SK-MEL-5 (cell line): ENCODE data around the gene RCAN1. TPM values are rescaled to one million over a fixed set of nuclear protein-coding genes. Genes with fewer than 3 reads are reported as not detected.
A peak's percentile ranks its signal among the peaks of the same experiment; 100 is the strongest.
"Not testable (repeated sequence)": the region's sequence is repeated elsewhere in the genome, so short reads cannot be mapped to it uniquely, and the experiment has no call there.

Experiments used
- DNase-seq: peaks from one replicate; pipeline ENCODE4 v3.0.0-alpha.2; 2016; ENCODE audit warnings: low read depth, low spot score
- in situ Hi-C: cut with HindIII; loops from 2 replicates; pipeline ENCODE4 v1.10.0; 2016; ENCODE audit warnings: low sequenced_read_pairs, high pct_unique_total_duplicates, low pct_unique_long_range_greater_than_20kb
- total RNA-seq: library from RNA; depleted of rRNA; stranded (reverse); fragments of >200 nt; shearing (Covaris generic); gene quantifications from 2 replicates; pipeline ENCODE4 v1.2.3, GENCODE V29; 2014

RCAN1 gene
- total RNA-seq, 1 experiment from 2014 or later, result 55.0 TPM

- in situ Hi-C loops, result no loop called here
- DNase-seq, result no peak
Observed at GRCh38 chr21:34589511-34590282, 25.2 kb downstream of the RCAN1 start.

GRCh38 chr21:34583926-34584563 is 30.9 kb downstream of the RCAN1 start:
- in situ Hi-C loops, result no loop called here
- DNase-seq, result peak; percentile 16

- in situ Hi-C loops, result no loop called here
- peak; percentile 85 for DNase-seq
Observed at GRCh38 chr21:34582506-34583150, 32.3 kb downstream of the RCAN1 start.

DNA sequence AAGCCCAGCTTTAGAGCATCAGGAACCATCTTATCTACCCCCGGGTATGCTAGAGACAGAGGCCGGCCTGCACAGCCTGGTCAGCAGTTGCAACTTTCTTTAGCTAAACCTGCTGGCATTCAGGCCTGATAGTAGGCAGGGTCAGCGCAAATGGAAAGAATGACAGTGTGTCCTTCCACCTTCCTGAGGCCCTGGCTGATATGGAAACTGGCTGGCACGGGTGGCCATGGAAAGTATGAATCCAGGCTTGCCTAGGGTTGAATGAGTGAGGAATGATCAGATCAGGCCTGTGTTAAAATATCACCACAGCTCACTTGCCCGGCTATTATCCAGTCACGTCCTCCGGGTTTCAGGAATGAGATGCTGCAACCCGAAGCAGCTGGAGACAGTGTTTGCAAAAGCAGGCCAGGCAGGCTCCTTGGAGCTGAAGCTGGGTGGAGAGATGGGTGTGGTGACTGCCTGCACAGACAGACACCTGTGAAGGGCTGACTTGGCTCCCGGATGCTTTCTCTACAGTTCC is 34.7 kb downstream of the RCAN1 start:
- in situ Hi-C loops, result no loop called here
- DNase-seq, result no peak

- no peak for DNase-seq
- in situ Hi-C loops, result no loop called here
Observed at GRCh38 chr21:34579411-34579810, 35.5 kb downstream of the RCAN1 start.

- in situ Hi-C loops, result no loop called here
- no peak for DNase-seq
Observed at GRCh38 chr21:34576041-34576511, 38.8 kb downstream of the RCAN1 start.

- in situ Hi-C loops, result no loop called here
- DNase-seq, result no peak
Observed at GRCh38 chr21:34574601-34575529, 40.0 kb downstream of the RCAN1 start.

DNA sequence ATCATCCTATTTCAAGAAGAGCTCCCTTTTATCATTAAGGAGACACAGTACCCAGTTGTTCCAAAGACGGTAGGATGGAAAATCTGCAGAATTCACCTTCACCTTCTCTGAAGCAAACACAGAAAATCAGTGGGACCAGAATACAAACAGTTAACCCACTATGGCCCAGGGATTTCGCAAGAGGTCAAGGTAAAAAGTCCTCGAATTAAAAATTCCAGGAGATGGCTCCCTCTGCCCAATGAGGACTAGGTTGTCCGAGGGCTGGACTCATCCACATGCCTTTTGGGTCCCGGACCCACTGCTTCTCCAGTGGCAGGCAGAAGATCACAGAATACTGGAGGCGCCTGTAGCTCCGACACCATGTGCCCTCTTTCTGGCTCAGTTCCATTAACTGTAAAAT is 42.9 kb downstream of the RCAN1 start:
- in situ Hi-C loops, result no loop called here
- DNase-seq, result no peak

DNA sequence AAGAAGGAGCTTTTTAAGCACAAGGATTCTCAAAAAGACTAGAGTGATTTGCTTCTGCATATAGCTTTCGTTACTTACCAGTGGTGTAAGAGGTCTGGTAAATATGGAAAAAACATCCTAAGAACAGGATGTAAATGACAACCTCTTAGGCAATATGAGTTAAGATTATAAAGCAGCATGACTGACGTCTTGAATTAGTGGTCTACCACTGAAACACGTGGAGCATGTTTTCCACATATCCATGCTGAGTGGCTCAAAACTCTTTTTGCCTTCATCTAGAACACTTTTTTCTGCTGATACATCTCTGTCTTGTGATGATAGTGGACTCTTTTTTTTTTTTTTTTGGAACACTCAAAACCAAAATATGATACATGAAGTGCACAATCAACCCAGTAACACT is 44.6 kb downstream of the RCAN1 start:
- in situ Hi-C loops, result no loop called here
- no peak for DNase-seq

DNA sequence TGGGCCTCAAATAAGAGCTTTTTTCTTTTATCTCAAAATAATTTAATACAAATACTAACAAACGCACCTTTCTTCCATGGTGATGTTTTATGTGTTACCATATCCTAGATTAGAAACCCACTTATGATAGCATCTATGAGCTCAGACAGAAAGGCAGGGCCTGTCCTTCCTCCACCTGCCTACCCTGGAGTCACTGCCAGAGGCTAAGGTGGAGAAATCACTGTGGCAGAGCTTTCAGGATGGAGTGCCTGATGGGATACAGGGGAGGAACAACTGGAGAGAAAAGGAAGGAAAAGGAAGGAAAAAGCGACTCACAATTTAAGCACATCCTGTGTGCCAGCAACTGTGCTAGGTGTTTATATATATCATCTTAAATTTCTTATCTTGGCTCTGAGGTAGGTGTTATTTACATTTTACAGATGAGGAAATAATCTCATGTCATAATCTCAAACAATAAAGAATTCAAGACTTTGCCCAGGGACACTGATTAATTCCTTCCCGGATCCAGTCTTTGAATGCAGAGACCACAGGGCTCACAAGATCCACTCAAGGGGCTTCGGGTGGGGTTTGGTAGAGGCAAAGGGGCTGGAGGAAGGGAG is 45.4 kb downstream of the RCAN1 start:
- DNase-seq, result no peak
- in situ Hi-C loops, result no loop called here

GRCh38 chr21:34568801-34569200 is 46.1 kb downstream of the RCAN1 start:
- in situ Hi-C loops, DNase-seq: not testable (repeated sequence)

DNA sequence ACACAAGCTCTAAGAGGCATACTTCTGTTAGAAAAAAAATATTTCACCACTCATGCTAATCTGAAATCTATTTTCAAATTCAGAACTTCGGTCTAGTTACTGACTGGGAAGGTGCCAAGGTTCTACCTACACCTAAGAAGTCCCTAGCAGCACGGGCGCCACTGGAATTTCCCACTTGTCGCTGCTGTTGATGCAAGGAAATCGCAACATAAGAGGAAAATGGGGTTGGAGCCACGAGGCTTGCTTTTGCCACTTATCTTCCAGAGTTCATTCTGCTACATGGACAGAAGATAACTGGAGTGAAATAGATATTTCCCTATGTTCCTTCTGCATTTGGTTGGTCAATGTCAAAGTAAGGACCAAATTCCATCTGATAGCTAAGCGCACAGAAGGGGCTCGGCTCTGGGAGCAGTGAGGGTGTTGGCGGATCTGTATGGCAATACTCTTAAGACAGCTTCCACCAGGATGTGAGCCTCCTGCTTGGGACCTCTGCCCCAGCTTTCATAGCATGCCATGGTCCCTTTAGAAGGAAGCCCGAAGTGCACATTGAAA is 47.2 kb downstream of the RCAN1 start:
- in situ Hi-C loops, result no loop called here

GRCh38 chr21:34565238-34565637 is 49.7 kb downstream of the RCAN1 start:
- in situ Hi-C loops, result no loop called here
- DNase-seq, result no peak

More for the DNA sequence above, 47.2 kb downstream of the RCAN1 start:
- no peak for DNase-seq

- DNase-seq, in situ Hi-C loops: not testable (repeated sequence)
Observed at GRCh38 chr21:34563370-34563769, 51.5 kb downstream of the RCAN1 start.

DNA sequence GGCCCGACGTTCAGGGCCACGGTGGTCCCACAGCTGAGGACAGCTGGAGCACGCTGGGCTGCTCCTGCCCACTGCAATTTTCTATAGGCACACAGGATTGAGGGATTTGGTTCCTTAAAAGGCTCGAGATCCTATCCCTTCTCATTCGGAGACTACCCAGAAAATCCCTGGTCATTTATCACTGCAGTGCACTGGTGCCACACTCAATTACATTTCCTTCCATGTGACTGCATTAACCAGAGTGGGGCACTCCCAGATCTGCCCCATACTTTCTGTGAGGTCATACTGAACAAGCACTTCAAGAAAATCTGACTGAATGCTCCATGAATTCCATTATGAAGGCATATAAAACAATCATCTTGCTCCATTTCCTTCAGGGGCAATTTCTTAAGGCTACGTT is 53.1 kb downstream of the RCAN1 start:
- no peak for DNase-seq
- in situ Hi-C loops, result no loop called here

DNA sequence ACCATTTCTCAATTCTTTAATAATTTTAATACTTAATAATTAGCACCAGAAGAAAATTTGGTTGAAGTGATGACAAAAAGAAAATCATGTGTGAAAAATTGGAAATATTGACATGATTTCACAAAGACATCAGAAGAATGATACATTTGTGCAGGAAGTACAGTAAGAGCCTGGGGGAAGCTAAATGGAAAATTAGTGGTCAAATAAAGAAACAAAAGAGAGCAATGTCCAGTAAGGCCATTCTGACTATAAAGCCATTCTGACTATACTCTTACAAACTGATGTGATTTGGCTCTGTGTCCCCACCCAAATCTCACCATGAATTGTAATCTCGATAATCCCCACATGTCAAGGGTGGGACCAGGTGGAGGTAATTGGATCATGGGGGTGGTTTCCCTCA is 54.3 kb downstream of the RCAN1 start:
- in situ Hi-C loops, result no loop called here
- peak; percentile 54 for DNase-seq

DNA sequence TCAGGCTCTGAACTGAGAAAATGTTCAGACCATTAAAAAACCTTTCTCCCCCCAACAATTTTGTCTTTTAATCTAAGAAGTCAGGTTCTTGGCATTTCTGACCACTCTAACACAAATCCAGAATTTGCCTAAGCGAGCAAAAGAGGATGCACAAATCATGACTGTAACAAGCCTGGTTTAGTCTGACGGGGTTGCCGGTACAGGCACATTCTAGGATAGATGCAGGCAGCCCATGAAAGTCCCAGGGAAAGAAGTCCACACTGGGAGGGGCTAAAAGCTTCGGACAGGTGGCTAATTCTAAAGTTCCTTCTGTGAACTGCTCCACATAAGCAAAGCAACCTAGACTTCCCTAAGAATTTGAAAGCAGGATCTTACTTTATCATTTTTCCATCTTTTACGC is 54.9 kb downstream of the RCAN1 start:
- DNase-seq, result peak; percentile 58
- in situ Hi-C loops, result no loop called here
